ENCODE data around the gene NWD2. TPM values are rescaled to one million over a fixed set of nuclear protein-coding genes. Genes with fewer than 3 reads are reported as not detected.

The NWD2 gene
- total RNA-seq, 1 experiment from 2014 or later: not detected

DNA sequence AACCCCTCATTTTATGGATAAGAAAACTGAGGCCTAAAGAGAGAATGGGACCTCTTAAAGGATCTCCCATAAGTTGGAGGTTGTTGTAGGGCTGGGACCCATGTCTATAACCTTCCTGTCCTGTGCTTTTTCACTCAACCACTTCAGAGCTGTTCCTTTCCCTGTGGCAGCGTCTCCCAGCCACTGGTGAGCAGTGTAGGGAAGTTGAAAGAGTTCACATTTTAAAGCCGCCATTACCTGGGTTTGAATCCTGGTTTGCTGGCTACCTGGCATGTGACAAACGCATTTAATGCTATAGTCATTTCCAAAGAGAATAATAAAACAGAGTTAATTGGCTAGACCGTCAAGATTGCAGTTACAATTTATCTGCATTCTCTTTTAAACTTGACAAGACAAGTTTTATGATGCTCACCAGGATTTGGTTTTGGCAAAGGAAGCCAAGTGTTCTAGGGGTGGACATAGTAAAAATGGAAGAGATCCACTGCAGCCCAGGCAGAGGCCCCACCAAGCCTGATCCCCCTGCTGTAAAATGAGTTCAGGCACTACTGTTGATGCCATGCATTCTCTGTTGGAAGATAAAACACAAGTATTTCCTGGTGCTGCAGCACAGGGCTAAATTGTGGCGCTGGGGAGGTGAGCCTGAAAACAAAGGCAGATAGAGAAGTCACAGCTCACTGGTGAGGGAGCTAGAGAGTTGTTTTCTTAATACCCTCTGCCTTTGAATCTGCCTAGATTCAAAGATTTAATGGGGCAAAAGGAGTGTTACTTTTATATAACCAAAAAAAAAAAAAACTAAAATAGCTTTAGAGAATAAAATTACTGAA lies 218.7 kb downstream of the NWD2 start:
- no peaks in the 10 kb centered on the region for H3K27me3 ChIP-seq (ENCODE audit: insufficient read depth, low read length)
- intact Hi-C loops (cut with micrococcal nuclease): no loop called here
- no peaks in the 10 kb centered on the region for H3K9me3 ChIP-seq (ENCODE audit: control insufficient read depth in 1 of 2, insufficient read depth in 1 of 2, low read depth in 1 of 2, low read length in 2 of 2)
- ATAC-seq (no peak), DNase-seq (ENCODE audit: low read depth, low spot score) (no peak)
- H3K4me2 ChIP-seq (ENCODE audit: low read length): no peak overlapping the region
- ChIA-PET POLR2A (no interaction called here), RAD21 (ENCODE audit: low non-redundant PET in 1 of 2, low total read pairs in 2 of 2, uncharacterized antibody in 2 of 2, unreplicated experiment in 2 of 2) (no interaction called here), CTCF (interaction anchor here (1.0 kb wide), 1 partner anchor 10 kb away, joined by 5 read pairs; a partner anchor contains a TSS)
- H3K79me2 ChIP-seq (ENCODE audit: insufficient read depth, low read length): no peaks in the 10 kb centered on the region
- BruUV-seq (replicated peaks): no TSS peak
- H4K20me1 ChIP-seq (ENCODE audit: insufficient read depth): no peaks in the 10 kb centered on the region
- H3K36me3 ChIP-seq (ENCODE audit: control insufficient read depth in 1 of 2, insufficient read depth in 2 of 2, low read length in 2 of 2): no peaks in the 10 kb centered on the region
- no peak overlapping the region for H3K4me3 ChIP-seq (replicated peaks in 1 of 2; ENCODE audit: low read depth in 1 of 2, low read length in 2 of 2)
- no peaks in the 10 kb centered on the region for H3K9me2 ChIP-seq (ENCODE audit: insufficient read depth)
- TF ChIP-seq SP1 (IDR thresholded peaks at IDR 0.05; ENCODE audit: low read depth): no peak
- TF ChIP-seq FOSL1 (IDR thresholded peaks at IDR 0.05; ENCODE audit: low read depth): no peak
- TF ChIP-seq POLR2A (IDR thresholded peaks at IDR 0.05; ENCODE audit: borderline replicate concordance, extremely low read depth, insufficient read depth, insufficient read length): no peak
- no peak for TF ChIP-seq EZH2phosphoT487 (IDR thresholded peaks at IDR 0.05; ENCODE audit: borderline replicate concordance)
- no peak for TF ChIP-seq CEBPB (IDR thresholded peaks at IDR 0.05; ENCODE audit: low read depth)
- no peak for TF ChIP-seq JUND (IDR thresholded peaks at IDR 0.05)
- no peak for TF ChIP-seq ELF1 (IDR thresholded peaks at IDR 0.05; ENCODE audit: borderline replicate concordance, low read depth)
- no peak for TF ChIP-seq CBX3 (IDR thresholded peaks at IDR 0.05; ENCODE audit: low read depth)
- no peak for TF ChIP-seq SIN3A (IDR thresholded peaks at IDR 0.05; ENCODE audit: low read depth)
- no peak for TF ChIP-seq TCF7L2 (IDR thresholded peaks at IDR 0.05; ENCODE audit: borderline replicate concordance, extremely low read depth, insufficient read depth, insufficient read length)
- no peak for TF ChIP-seq RAD21 (IDR thresholded peaks at IDR 0.05; ENCODE audit: low read depth)
- TF ChIP-seq, protein P1, sequence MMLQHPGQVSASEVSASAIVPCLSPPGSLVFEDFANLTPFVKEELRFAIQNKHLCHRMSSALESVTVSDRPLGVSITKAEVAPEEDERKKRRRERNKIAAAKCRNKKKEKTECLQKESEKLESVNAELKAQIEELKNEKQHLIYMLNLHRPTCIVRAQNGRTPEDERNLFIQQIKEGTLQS (IDR thresholded peaks at IDR 0.05): no peak
- TF ChIP-seq, protein P2, sequence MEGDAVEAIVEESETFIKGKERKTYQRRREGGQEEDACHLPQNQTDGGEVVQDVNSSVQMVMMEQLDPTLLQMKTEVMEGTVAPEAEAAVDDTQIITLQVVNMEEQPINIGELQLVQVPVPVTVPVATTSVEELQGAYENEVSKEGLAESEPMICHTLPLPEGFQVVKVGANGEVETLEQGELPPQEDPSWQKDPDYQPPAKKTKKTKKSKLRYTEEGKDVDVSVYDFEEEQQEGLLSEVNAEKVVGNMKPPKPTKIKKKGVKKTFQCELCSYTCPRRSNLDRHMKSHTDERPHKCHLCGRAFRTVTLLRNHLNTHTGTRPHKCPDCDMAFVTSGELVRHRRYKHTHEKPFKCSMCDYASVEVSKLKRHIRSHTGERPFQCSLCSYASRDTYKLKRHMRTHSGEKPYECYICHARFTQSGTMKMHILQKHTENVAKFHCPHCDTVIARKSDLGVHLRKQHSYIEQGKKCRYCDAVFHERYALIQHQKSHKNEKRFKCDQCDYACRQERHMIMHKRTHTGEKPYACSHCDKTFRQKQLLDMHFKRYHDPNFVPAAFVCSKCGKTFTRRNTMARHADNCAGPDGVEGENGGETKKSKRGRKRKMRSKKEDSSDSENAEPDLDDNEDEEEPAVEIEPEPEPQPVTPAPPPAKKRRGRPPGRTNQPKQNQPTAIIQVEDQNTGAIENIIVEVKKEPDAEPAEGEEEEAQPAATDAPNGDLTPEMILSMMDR (IDR thresholded peaks at IDR 0.05 in 2 of 3, conservative IDR thresholded peaks at IDR 0.05 in 1 of 3; ENCODE audit: borderline replicate concordance in 1 of 3, insufficient read depth in 1 of 3, low read depth in 2 of 3, low read length in 2 of 3): no peak
- TF ChIP-seq YY1 (IDR thresholded peaks at IDR 0.05; ENCODE audit: extremely low read depth, insufficient replicate concordance, low read depth, low read length): no peak
- TF ChIP-seq, protein P3, sequence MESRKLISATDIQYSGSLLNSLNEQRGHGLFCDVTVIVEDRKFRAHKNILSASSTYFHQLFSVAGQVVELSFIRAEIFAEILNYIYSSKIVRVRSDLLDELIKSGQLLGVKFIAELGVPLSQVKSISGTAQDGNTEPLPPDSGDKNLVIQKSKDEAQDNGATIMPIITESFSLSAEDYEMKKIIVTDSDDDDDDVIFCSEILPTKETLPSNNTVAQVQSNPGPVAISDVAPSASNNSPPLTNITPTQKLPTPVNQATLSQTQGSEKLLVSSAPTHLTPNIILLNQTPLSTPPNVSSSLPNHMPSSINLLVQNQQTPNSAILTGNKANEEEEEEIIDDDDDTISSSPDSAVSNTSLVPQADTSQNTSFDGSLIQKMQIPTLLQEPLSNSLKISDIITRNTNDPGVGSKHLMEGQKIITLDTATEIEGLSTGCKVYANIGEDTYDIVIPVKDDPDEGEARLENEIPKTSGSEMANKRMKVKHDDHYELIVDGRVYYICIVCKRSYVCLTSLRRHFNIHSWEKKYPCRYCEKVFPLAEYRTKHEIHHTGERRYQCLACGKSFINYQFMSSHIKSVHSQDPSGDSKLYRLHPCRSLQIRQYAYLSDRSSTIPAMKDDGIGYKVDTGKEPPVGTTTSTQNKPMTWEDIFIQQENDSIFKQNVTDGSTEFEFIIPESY (IDR thresholded peaks at IDR 0.05; ENCODE audit: extremely low read depth, insufficient replicate concordance, low read length): no peak
- no peak for TF ChIP-seq EGR1 (IDR thresholded peaks at IDR 0.05; ENCODE audit: low read depth)
- H3K27ac ChIP-seq (ENCODE audit: low read depth, low read length): no peak overlapping the region
- no peaks in the 10 kb centered on the region for H3K4me1 ChIP-seq (ENCODE audit: control insufficient read depth in 1 of 2, insufficient read depth in 2 of 2, low read length in 2 of 2)
- no peak overlapping the region for H3K9ac ChIP-seq (ENCODE audit: low read length)
- H2AFZ ChIP-seq (ENCODE audit: low read depth, low read length, poor library complexity, severe bottlenecking): no peak overlapping the region

Data from HCT116 (cell line).